ENCODE measurements around the gene RNU1-1. TPM values are rescaled to one million over a fixed set of nuclear protein-coding genes. Genes with fewer than 3 reads are reported as not detected.
A peak's percentile ranks its signal among the peaks of the same experiment; 100 is the strongest.
"Not testable (repeated sequence)": the region's sequence is repeated elsewhere in the genome, so short reads cannot be mapped to it uniquely, and the experiment has no call there.

RNU1-1 gene
- total and polyA plus RNA-seq, 12 donors: 635 to 5,242 (median 1,949) TPM; not detected in 2

DNA sequence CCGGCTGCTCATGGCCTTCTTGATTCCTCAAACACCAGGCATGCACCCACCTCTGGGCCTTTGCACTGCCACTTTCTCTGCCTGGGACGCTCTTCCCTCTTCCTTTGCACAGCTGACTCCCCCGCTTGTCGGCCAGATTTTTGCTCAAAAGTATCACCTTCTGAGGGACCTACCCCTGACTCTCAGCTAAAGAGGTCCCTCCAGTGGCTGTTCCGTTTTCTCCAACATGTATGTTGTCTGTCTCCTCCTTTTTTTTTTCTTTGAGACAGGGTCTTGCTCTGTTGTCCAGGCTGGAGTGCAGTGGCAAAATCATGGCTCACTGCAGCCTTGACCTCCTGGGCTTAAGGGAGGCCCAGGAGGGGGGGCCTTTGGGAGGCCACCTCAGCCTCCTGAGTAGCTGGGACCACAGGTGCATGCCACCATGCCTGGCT, 16.6 kb downstream of the RNU1-1 start:
- not testable (repeated sequence) for DNase-seq, H3K36me3 ChIP-seq, H3K4me3 ChIP-seq, H3K27me3 ChIP-seq, ATAC-seq, H3K9me3 ChIP-seq
- 86 to 87% methylated on average over 5 of the region's 5 CpGs for WGBS, 2 donors
- Histone ChIP-seq H3K4me1 (peaks cover 0 to 22% (median 14%) of the 10 kb centered on the region in 9 donors), H3K27ac (peak overlapping the region in 2 of 10 donors; percentile 72 to 93)
- intact Hi-C loops (cut with DNase I): loop anchor here in 3 of 10 donors (5.0 to 10.0 kb wide), 2 partner anchors 53 to 55 kb away; partner anchors contain the start of gene NECAP2 (in 3 of the 3)
- TF ChIP-seq, protein P1, sequence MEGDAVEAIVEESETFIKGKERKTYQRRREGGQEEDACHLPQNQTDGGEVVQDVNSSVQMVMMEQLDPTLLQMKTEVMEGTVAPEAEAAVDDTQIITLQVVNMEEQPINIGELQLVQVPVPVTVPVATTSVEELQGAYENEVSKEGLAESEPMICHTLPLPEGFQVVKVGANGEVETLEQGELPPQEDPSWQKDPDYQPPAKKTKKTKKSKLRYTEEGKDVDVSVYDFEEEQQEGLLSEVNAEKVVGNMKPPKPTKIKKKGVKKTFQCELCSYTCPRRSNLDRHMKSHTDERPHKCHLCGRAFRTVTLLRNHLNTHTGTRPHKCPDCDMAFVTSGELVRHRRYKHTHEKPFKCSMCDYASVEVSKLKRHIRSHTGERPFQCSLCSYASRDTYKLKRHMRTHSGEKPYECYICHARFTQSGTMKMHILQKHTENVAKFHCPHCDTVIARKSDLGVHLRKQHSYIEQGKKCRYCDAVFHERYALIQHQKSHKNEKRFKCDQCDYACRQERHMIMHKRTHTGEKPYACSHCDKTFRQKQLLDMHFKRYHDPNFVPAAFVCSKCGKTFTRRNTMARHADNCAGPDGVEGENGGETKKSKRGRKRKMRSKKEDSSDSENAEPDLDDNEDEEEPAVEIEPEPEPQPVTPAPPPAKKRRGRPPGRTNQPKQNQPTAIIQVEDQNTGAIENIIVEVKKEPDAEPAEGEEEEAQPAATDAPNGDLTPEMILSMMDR (IDR thresholded peaks at IDR 0.05): peak in 1 of 9 donors; percentile 10

DNA sequence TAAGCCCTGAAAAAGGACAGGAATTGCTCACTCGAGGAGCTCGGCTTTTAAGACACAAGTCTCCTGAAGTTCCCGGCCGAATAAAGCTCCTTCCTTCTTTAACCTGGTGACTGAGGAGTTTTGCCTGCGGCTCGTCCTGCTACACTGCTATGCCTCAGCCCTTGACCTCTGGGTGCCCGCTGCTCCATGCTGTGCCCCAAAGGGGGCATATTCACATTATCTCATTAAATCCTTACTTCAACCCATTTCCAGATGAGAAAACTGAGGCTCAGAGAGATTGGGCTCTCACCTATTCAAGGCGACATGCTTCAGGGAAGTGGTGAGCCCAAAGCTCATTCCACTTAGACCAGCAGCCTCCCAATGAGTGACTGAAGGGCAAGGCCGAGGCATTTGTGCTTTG, 20.4 kb downstream of the RNU1-1 start:
- not testable (repeated sequence) for ATAC-seq, H3K4me3 ChIP-seq, H3K4me1 ChIP-seq, H3K27me3 ChIP-seq, H3K9me3 ChIP-seq, H3K27ac ChIP-seq, DNase-seq
- intact Hi-C loops (cut with DNase I): loop anchor here in 1 of 10 donors (10.0 kb wide), 1 partner anchor 49 kb away; the partner anchor contains the start of gene NECAP2
- WGBS, 2 donors: 93 to 96% methylated on average over 9 of the region's 9 CpGs
- H3K36me3 ChIP-seq: peaks cover 0 to 22% (median 0%) of the 10 kb centered on the region in 9 donors

DNA sequence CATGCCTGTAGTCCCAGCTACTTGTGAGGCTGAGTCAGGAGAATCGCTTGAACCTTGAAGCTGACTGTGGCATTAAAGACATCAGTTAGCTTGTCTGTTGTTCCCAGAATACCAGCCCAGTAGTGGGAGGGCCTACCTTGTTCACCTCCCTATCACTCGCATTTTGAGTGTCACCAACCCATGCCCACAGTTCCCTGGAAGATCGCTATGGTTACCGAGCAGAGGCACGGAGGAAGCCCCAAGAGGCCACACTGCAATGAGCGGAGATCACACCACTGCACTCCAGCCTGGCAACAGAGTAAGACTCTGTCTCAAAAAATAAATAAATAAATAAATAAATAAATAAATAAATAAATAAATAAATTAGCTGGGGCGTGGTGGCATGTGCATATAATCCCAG, 21.1 kb downstream of the RNU1-1 start:
- H3K9me3 ChIP-seq, H3K4me1 ChIP-seq, H3K4me3 ChIP-seq, H3K27me3 ChIP-seq, DNase-seq, ATAC-seq, H3K27ac ChIP-seq: not testable (repeated sequence)
- intact Hi-C loops (cut with DNase I): loop anchor here in 1 of 10 donors (10.0 kb wide), 1 partner anchor 48 kb away; the partner anchor contains the start of gene NECAP2
- 86 to 88% methylated on average over 7 of the region's 7 CpGs for WGBS, 2 donors
- peaks cover 0 to 30% (median 0%) of the 10 kb centered on the region in 9 donors for H3K36me3 ChIP-seq

DNA sequence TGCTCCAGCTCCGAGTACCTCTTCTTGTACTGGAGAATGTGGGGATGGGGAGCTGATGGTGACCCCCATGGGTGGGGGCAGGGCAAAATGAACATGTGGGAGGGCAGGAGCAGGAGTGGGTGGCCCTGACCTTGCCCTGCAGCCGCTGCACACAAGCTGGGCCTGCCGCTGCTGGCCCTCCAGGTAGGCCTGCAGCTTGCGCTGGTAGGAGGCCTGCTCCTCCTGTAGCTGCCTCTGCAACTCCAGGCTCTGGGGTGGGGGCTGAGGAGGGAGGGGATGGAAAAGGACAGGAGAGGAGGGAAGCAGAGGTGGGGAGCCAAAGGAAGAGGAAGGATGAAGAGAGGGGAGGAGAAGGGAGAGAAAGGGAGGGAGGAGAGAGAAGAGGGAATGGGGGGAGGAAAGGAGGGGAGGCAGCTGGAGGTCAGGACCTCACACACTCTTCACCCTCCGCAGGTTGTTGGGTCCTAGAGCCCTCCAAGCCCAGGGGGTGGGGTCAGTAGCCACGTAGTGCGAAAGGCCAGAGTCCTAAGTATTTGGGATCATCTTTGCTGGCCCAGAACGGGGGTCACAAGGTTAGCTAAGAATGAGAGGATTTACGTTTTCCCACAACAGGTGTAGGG, 22.9 kb downstream of the RNU1-1 start:
- no peak for DNase-seq
- Histone ChIP-seq H3K27me3 (no peaks in the 10 kb centered on the region), H3K4me1 (no peaks in the 10 kb centered on the region), H3K27ac (no peak overlapping the region), H3K36me3 (peaks cover 0 to 47% (median 9%) of the 10 kb centered on the region in 9 donors), H3K9me3 (no peaks in the 10 kb centered on the region), H3K4me3 (no peak overlapping the region)
- ATAC-seq: no peak
- TF ChIP-seq, protein P1 (IDR thresholded peaks at IDR 0.05): no peak
- intact Hi-C loops (cut with DNase I): loop anchor here in 1 of 10 donors (10.0 kb wide), 1 partner anchor 46 kb away; the partner anchor contains the start of gene NECAP2
- 84 to 87% methylated on average over 9 of the region's 9 CpGs for WGBS, 2 donors

DNA sequence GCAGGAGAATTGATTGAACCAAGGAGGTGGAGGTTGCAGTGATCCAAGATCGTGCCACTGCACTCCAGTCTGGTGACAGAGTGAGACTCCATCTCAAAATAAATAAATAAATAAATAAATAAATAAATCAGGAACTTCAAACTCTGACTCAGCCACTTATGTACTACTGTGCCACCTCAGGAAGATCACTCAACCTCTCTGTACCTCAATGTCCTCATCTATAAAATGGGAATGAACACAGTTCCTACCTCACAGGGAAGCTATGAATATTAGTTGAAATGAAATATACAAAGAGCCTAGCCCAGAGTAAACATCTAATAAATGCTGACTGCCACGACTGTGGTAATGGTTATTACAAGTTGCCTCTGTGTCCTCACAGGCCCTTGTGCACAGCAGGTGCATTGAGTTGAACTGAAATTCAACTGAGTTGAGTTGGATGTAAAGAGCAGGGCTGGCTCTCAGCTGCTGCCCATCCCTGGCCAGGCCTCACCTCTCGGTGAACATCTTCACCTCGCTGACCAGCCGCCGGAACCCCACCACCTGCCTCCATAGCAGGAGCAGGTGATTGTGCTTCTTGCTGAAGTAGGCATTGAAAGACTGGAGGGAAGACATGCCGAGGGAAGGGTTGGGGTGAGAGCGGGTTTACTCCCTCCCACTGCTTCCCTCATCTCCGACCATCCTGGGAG, 24.7 kb downstream of the RNU1-1 start:
- H3K27ac ChIP-seq; H3K4me3 ChIP-seq; ATAC-seq; intact Hi-C loops (cut with DNase I); H3K27me3 ChIP-seq; H3K9me3 ChIP-seq; DNase-seq; H3K4me1 ChIP-seq: not testable (repeated sequence)
- H3K36me3 ChIP-seq: peaks cover 0 to 65% (median 16%) of the 10 kb centered on the region in 9 donors
- 91 to 96% methylated on average over 9 of the region's 9 CpGs for WGBS, 2 donors

DNA sequence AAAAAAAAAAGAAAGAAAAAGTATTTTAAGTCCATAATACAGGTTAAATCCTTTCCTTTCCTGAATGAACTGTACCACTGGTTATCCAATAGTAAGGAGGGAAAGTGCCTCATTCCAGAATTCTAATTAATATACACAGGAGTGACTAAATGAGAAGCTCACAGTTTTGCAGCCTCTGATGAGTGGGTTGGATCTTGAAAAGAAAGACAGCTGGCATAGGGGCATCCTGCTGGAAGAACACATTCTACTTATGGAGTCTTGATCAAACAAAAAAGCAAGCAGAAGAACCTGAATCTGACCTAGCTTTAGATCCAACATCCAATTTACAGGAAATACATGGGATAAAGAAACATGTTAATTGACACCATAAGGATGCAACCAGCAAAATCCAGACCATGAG, 27.1 kb downstream of the RNU1-1 start:
- not testable (repeated sequence) for DNase-seq

DNA sequence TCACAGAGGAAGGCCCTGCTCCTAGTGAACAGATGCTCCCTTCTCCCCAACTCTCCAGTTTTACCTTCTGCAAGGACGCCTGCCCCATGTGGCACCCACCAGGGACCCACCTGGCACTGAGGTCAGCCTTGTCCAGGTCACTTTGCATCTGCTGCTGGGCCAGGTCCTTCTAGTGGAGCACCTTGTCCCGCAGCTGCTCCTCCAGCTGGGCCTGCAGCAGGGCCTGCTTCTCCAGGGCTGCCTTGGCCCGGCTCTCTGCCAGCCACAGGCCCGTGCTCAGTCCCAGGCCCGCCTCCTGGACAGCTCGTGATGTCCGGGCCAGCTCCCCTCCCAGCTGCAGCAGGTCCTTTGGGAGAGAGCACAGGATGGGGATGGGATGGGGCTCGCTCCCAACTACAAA, 27.8 kb downstream of the RNU1-1 start:
- H3K27me3 ChIP-seq; DNase-seq; H3K9me3 ChIP-seq; H3K27ac ChIP-seq; ATAC-seq; intact Hi-C loops (cut with DNase I); H3K4me3 ChIP-seq; H3K4me1 ChIP-seq: not testable (repeated sequence)
- 76 to 85% methylated on average over 8 of the region's 8 CpGs for WGBS, 2 donors
- peaks cover 0 to 94% (median 21%) of the 10 kb centered on the region in 9 donors for H3K36me3 ChIP-seq

More for the DNA sequence above, 27.1 kb downstream of the RNU1-1 start:
- H3K4me1 ChIP-seq; H3K4me3 ChIP-seq; H3K27ac ChIP-seq; H3K9me3 ChIP-seq; intact Hi-C loops (cut with DNase I); ATAC-seq; H3K27me3 ChIP-seq: not testable (repeated sequence)
- H3K36me3 ChIP-seq: peaks cover 0 to 87% (median 21%) of the 10 kb centered on the region in 9 donors

All from heart right ventricle (tissue), 16 donors.